Chondrocyte (in vitro differentiated cells): ENCODE measurements around the gene SMAD4. TPM values are rescaled to one million over a fixed set of nuclear protein-coding genes. Genes with fewer than 3 reads are reported as not detected.
A peak's percentile ranks its signal among the peaks of the same experiment; 100 is the strongest.

Experiments used
- DNase-seq: peaks from one replicate; pipeline ENCODE4 v3.0.0; 2021; ENCODE audit warnings: mixed read lengths, low spot score
- H3K27ac Mint-ChIP-seq: one replicate; pipeline ENCODE4 v1.8.0; 2021; ENCODE audit warnings: mild to moderate bottlenecking, moderate library complexity, mixed read lengths; ENCODE audit not compliant: unreplicated experiment
- H3K27me3 Mint-ChIP-seq: 2 replicates; pipeline ENCODE4 v1.8.0; 2021; ENCODE audit warnings: low read depth, mixed read lengths
- H3K36me3 Mint-ChIP-seq: 2 replicates; pipeline ENCODE4 v1.8.0; 2021; ENCODE audit warnings: low read depth, mixed read lengths
- H3K4me1 Mint-ChIP-seq: 2 replicates; pipeline ENCODE4 v1.8.0; 2021; ENCODE audit warnings: low read depth, mild to moderate bottlenecking, mixed read lengths
- H3K4me3 Mint-ChIP-seq: one replicate; pipeline ENCODE4 v1.8.0; 2021; ENCODE audit warnings: mild to moderate bottlenecking, moderate library complexity, mixed read lengths; ENCODE audit not compliant: unreplicated experiment
- H3K9me3 Mint-ChIP-seq: 2 replicates; pipeline ENCODE4 v1.8.0; 2021; ENCODE audit warnings: low read depth, mixed read lengths
- CTCF ChIP-seq: fragments of 200-600 bp; sonication (generic); IDR thresholded peaks from 2 replicates; pipeline ENCODE4 v1.5.0; 2021; ENCODE audit warnings: antibody characterized with exemption, mild to moderate bottlenecking, moderate library complexity
- total RNA-seq: library from RNA; stranded (reverse); gene quantifications from 3 replicates; pipeline ENCODE4 v1.2.1, GENCODE V29; 2021

The SMAD4 gene
- total RNA-seq, 1 donor from 2014 or later: 106 TPM

- DNase-seq: no peak
- H3K27me3 Mint-ChIP-seq: no peaks in the 10 kb centered on the region
- H3K27ac Mint-ChIP-seq: peak overlapping the region; percentile 98
- H3K4me3 Mint-ChIP-seq: no peak overlapping the region
- peaks cover 7% of the 10 kb centered on the region for H3K36me3 Mint-ChIP-seq
- no peaks in the 10 kb centered on the region for H3K9me3 Mint-ChIP-seq
- TF ChIP-seq CTCF: no peak
- H3K4me1 Mint-ChIP-seq: peaks cover 44% of the 10 kb centered on the region
Measured at GRCh38 chr18:51069885-51070284, 39.9 kb downstream of the SMAD4 start.

- H3K9me3 Mint-ChIP-seq: no peaks in the 10 kb centered on the region
- peaks cover 45% of the 10 kb centered on the region for H3K4me1 Mint-ChIP-seq
- H3K27me3 Mint-ChIP-seq: no peaks in the 10 kb centered on the region
- no peak for TF ChIP-seq CTCF
- peak overlapping the region; percentile 98 for H3K27ac Mint-ChIP-seq
- H3K4me3 Mint-ChIP-seq: no peak overlapping the region
- peaks cover 5% of the 10 kb centered on the region for H3K36me3 Mint-ChIP-seq
- DNase-seq: no peak
Measured at GRCh38 chr18:51070545-51070944, 40.5 kb downstream of the SMAD4 start.

- no peaks in the 10 kb centered on the region for H3K27me3 Mint-ChIP-seq
- no peaks in the 10 kb centered on the region for H3K9me3 Mint-ChIP-seq
- no peak for DNase-seq
Measured at GRCh38 chr18:51072586-51073313, 42.7 kb downstream of the SMAD4 start.

GRCh38 chr18:51074605-51075004 lies 44.6 kb downstream of the SMAD4 start:
- Mint-ChIP-seq H3K27ac (peak overlapping the region; percentile 8), H3K36me3 (peaks cover 9% of the 10 kb centered on the region), H3K4me1 (peaks cover 49% of the 10 kb centered on the region), H3K9me3 (no peaks in the 10 kb centered on the region), H3K4me3 (no peak overlapping the region), H3K27me3 (no peaks in the 10 kb centered on the region)
- no peak for DNase-seq
- TF ChIP-seq CTCF: no peak

More at GRCh38 chr18:51072586-51073313, 42.7 kb downstream of the SMAD4 start:
- no peak for TF ChIP-seq CTCF
- H3K36me3 Mint-ChIP-seq: peaks cover 7% of the 10 kb centered on the region
- no peak overlapping the region for H3K4me3 Mint-ChIP-seq
- H3K4me1 Mint-ChIP-seq: peaks cover 61% of the 10 kb centered on the region
- peak overlapping the region; percentile 32 for H3K27ac Mint-ChIP-seq

- DNase-seq: no peak
- H3K27me3 Mint-ChIP-seq: no peaks in the 10 kb centered on the region
- H3K4me3 Mint-ChIP-seq: no peak overlapping the region
- no peaks in the 10 kb centered on the region for H3K9me3 Mint-ChIP-seq
- H3K4me1 Mint-ChIP-seq: peaks cover 32% of the 10 kb centered on the region
- H3K36me3 Mint-ChIP-seq: peaks cover 19% of the 10 kb centered on the region
- TF ChIP-seq CTCF: no peak
- H3K27ac Mint-ChIP-seq: no peak overlapping the region
Measured at GRCh38 chr18:51076503-51076902, 46.5 kb downstream of the SMAD4 start.
